Activated T-cell treated with anti-CD3 and anti-CD28 coated beads for 1 hour (primary cell): ENCODE results near the gene SLC6A19.
"Not testable (repeated sequence)": the region's sequence is repeated elsewhere in the genome, so short reads cannot be mapped to it uniquely, and the experiment has no call there.

ENCODE experiments used
- DNase-seq: peaks from one replicate; pipeline ENCODE4 v3.0.0-alpha.2; 2020; ENCODE audit warnings: low read depth

The SLC6A19 gene

DNA sequence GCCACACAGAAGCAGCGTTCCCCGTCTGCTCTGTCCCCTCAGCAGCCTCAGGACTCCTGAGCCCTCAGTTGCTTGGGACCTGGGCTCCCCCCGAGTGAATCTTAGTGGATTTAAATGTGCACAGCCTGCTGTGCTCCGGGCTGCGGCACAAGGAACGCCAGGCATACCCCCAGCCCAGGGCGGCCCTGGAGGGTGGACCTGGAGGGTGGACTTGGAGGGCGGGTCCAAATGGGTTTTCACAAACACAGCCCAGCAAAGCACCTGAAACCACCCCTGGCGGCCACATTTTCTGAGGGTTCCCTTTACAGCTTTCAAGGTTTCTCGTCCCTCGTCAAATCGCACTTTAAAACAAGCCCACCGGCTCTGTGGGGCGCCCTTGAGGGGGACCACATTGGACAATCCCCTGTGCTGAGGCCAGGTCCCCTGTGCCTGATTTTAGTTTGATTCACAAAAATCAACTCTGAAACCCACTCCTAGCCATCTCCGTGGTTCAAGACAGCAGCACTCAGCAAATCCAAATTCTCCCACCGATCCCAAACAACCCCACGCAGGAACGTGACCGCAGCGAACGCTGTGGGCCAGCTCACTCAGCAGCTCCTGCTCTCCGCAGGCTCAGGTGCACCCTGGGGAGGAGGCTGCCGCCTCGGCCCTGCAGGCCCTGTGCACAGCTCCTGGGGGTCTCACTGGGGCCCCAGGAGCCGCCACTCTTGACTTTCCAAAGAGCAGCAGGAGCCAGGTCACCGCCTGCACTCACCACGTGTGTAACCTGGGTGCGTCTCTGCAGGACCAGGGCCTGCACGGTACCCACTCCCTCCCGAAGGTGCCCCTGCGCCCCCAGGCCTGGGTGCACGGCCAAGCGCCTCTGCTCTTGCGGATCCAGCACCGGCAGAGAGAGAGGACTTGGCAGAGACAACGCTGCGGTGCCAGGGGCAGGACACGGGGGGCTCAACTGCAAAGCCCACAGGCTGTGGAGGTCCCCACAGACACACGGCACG, 64.4 kb downstream of the SLC6A19 start:
- no peak for DNase-seq

DNA sequence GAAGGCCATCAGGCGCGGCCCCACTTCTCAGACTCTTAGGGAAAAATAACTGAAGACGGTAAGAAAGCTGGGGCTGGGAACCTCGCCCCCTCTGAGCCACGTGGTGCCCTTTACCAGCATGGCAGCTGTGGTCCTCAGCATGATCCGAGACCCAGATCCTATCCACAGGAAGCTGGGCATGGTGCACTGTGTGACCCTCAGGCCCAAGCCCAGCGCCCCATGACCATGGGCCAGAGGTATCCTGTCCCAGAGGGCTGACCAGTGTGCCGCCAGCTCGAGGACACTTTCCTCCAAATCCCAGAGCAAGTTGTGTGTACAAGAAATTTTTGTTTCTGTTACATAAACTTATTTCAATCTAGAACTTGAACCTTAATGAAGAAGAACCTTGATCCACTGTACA, 65.4 kb downstream of the SLC6A19 start:
- DNase-seq: no peak

DNA sequence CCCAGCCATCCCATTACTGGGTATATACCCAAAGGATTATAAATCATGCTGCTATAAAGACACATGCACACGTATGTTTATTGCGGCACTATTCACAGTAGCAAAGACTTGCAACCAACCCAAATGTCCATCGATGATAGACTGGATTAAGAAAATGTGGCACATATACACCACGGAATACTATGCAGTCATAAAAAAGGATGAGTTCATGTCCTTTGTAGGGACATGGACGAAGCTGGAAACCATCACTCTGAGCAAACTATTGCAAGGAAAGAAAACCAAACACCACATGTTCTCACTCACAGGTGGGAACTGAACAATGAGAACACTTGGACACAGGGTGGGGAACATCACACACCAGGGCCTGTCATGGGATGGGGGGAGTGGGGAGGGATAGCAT, 66.1 kb downstream of the SLC6A19 start:
- not testable (repeated sequence) for DNase-seq

DNA sequence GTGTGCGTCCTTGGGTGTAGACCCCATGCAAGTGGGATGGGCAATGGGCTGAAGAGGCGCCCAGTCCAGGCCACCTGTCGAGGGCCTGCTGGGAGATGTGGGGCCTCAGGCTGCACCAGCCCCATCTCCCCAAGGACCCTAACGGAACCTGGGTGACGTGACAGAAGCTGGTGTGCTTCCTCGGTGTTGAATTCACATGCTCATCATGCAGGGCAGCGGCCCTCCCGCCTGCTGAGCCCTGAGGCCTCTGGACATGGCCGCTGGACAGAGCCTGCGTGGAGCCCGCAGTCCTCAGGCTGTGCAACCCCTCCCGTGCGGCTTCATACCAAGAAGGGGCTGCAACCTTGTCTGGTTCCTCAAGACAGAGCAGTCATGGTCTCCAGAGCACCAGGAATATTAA, 66.7 kb downstream of the SLC6A19 start:
- no peak for DNase-seq

DNA sequence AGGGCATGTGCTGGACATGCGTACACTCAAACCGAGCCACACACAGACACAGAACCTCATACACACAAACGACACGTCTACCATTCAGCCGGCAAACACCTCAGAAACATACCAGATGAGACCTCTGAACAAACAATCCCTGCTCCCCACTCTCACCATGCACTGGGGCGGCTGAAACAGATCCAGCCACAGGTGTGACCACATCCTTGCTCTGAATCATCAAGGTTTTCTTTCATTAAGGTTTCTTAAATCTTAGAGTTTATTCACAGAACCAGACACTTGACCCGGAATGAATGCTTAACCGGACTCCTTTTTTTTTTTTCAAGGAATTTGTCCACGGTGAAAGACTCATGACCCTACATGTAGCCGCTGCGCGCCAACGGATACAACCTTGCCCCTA, 67.3 kb downstream of the SLC6A19 start:
- peak; percentile 21 for DNase-seq

DNA sequence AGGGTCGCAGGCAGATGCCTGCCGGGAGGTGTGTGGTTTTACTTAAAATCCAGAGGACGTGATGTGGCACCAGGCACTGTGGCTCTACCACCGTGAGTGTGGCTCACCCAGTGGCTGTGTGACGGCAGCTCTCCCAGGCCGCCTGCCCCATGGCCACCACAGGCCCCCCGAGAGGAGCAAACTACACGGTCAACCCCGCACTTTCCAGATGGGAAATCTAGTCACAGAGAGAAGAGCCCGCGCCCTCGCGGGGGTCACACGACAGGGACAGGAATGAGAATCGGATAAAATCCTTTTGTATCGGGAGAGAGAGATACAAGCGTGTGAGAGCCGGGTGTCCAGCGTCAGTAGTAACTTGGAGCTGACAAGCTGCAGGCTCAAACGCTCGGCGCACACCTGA, 69.0 kb downstream of the SLC6A19 start:
- no peak for DNase-seq

DNA sequence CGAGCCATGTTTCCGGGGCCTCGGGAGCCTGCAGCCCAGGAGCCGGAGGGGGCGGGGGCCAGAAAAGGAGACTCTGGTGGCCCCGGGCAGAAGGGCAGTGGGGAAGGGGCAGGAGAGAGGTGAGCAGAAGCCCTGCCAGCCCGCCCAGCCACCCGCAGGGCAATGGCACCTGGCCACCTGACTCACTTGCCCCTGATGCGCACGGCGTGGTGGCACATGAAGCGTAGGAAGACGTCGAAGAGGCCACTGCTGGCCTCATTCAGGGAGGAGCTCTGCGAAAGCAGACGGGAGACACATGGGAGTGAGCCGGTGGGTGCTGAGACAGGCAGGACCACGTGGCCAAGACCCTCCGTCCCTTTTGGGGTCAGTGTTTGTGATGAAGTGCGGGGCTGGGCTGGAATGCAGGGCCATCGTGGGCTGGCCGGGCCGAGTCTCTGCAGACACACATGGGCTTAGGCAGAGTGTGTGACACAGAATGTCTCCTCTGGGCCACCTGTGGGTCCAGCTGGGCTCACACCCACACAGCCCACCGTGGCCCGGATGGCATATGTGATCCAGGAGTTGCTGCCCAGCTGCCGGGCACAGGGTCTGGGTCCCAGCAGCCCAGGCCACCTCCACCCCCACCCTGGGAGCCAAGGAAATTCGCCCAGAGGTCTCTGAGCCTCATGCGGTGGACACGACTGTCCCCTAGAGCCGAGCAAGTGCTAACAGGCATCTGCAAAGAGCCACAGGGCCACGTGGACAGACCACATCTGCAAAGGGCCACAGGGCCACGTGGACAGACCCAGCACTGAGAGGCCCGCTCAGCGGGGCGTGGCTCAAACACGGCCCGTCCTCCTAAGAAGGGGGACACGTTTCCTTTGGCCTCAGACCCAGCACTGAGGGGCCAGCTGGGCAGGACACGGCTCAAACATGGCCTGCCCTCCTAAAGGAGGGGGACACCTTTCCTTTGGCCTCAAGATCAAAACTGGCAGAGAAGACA, 69.8 kb downstream of the SLC6A19 start:
- no peak for DNase-seq

DNA sequence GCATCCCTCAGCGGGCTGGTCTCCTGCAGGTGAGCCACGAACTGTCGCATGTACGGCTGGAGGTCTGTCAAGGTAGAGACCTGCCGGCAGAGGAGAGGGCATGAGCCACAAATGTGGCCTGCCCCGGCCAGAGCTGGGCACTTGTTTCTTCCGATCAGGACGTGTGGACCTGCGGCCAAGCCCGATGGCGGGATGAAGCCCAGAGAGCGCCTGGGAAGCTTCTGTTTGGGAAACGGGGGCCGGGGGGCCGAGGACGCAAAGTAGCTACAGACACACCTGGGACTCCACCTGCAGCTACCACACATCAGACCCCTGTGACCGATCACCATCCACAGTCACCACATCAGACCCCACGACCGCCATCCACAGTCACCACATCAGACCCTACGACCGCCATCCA, 70.8 kb downstream of the SLC6A19 start:
- DNase-seq: no peak

DNA sequence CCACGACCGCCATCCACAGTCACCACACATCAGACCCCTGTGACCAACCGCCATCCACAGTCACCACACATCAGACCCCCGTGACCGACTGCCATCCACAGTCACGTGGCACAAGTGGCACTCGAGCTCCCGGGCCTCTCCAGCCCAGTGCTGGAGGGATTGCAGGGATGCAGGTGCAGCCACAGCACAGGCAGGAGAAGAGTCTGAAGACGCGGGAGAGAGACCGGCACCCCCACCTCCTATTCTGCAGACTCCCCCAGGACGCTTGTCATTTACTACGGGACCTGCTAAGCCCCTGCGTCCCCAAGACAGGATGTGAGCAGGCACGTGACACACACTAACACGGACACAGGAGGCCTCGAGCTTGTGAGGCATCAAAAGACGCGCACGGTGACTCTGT, 72.3 kb downstream of the SLC6A19 start:
- DNase-seq: no peak

DNA sequence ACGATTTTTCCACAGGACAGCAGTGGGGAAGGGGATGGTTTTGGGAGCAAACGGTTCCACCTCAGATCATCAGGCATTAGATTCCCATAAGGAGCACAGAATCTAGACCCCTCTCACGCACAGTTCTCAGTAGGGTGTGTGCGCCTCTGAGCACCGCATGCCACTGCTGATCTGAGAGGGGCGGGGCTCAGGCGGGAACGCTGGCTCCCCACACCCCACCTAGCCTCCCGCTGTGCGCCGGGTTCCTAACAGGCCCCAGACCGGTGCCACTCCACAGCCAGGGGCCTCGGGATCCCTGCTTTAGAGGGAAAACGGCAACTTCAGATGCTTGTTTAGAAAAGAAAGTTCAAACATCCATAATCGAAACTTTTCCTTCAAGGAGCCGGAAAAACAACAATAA, 73.1 kb downstream of the SLC6A19 start:
- no peak for DNase-seq
